Stomach (tissue), 9 donors: ENCODE measurements around the gene MAGI2. TPM values are rescaled to one million over a fixed set of nuclear protein-coding genes. Genes with fewer than 3 reads are reported as not detected.
A peak's percentile ranks its signal among the peaks of the same experiment; 100 is the strongest.

Source experiments
- DNase-seq, 2 donors: peaks; one replicate each; pipeline versions ENCODE4 v3.0.0 to v3.0.0-alpha.2; 2013 to 2019
- H3K27ac ChIP-seq, 5 donors: fragments of 200-600 bp in 4 of 5; sonication (generic) in 4 of 5; one replicate each; pipeline ENCODE4 v1.5.1; 2013 to 2019; ENCODE audit warnings: mild to moderate bottlenecking in 1 of 5, moderate library complexity in 1 of 5
- H3K27me3 ChIP-seq, 3 donors: fragments of 200-600 bp; sonication (generic); one replicate each; pipeline ENCODE4 v1.5.1; 2017 to 2019; ENCODE audit warnings: mixed run types in 1 of 3
- H3K36me3 ChIP-seq, 4 donors: fragments of 200-600 bp; sonication (generic); 1 replicate in 3 of 4; 2 replicates in 1 of 4; pipeline ENCODE4 v1.5.1; 2016 to 2019
- H3K4me1 ChIP-seq, 4 donors: fragments of 200-600 bp; sonication (generic); one replicate each; pipeline ENCODE4 v1.5.1; 2016 to 2019
- H3K4me3 ChIP-seq, 4 donors: fragments of 200-600 bp; sonication (generic) in 3 of 4; one replicate each; pipeline ENCODE4 v1.5.1; 2016 to 2019; ENCODE audit warnings: mild to moderate bottlenecking in 1 of 4
- H3K9me3 ChIP-seq, 4 donors: fragments of 200-600 bp; sonication (generic); one replicate each; pipeline ENCODE4 v1.5.1; 2016 to 2019
- CTCF ChIP-seq, 7 experiments: fragments of 450-650 bp in 4 of 7; fragments of 200-600 bp in 3 of 7; sonication (generic) in 3 of 7; IDR thresholded peaks; one replicate each; pipeline ENCODE4 v1.5.1; 2016 to 2019; ENCODE audit warnings: antibody characterized with exemption in 7 of 7, control low read depth in 2 of 7, mild to moderate bottlenecking in 1 of 7
- EP300 ChIP-seq: sonication (generic); formaldehyde crosslinking; IDR thresholded peaks from one replicate; pipeline ENCODE4 v1.6.1; 2017; ENCODE audit warnings: antibody characterized with exemption
- POLR2A ChIP-seq, 4 donors: fragments of 450-650 bp; IDR thresholded peaks; one replicate each; pipeline ENCODE4 v1.6.1; 2016; ENCODE audit warnings: antibody characterized with exemption in 4 of 4, control low read depth in 2 of 4, mild to moderate bottlenecking in 1 of 4, moderate library complexity in 1 of 4
- POLR2AphosphoS5 ChIP-seq, 3 donors: sonication (generic); formaldehyde crosslinking; IDR thresholded peaks; one replicate each; pipeline ENCODE4 v1.6.1; 2016; ENCODE audit warnings: antibody characterized with exemption in 3 of 3
- WGBS, 5 donors: extraction: QIAGEN DNeasy Blood & Tissue Kit in 3 of 5; methylation state at CpG; one replicate each; pipeline versions ENCODE4 v1.1.5 to v1.1.7; 2013 to 2018; 5-methylcytosine and 5-hydroxymethylcytosine counted together
- intact Hi-C: fragments of 100-400 bp; cut with DNase I; formaldehyde crosslinking; loops from one replicate; pipeline ENCODE4 v1.15.1; 2023; ENCODE audit warnings: low total_unique reads
- polyA plus RNA-seq, 3 donors: library from polyadenylated mRNA; stranded (reverse); fragments of 200-250 nt; gene quantifications; one replicate each; pipeline ENCODE4 v1.2.3, GENCODE V29; 2013
- total RNA-seq, 5 donors: library from RNA; depleted of rRNA; stranded (reverse); fragments of >200 nt; gene quantifications; one replicate each; pipeline versions ENCODE4 v1.1.0 to v1.2.3, GENCODE V29; 2014 to 2016
- donor health status: healthy with polysubstance abuse.
- donor health status: Bipolar disorder and iron deficiency.
- donor health status: healthy.

Gene MAGI2
- total and polyA plus RNA-seq, 8 donors, result 0.92 to 53.9 (median 5.8) TPM

DNA sequence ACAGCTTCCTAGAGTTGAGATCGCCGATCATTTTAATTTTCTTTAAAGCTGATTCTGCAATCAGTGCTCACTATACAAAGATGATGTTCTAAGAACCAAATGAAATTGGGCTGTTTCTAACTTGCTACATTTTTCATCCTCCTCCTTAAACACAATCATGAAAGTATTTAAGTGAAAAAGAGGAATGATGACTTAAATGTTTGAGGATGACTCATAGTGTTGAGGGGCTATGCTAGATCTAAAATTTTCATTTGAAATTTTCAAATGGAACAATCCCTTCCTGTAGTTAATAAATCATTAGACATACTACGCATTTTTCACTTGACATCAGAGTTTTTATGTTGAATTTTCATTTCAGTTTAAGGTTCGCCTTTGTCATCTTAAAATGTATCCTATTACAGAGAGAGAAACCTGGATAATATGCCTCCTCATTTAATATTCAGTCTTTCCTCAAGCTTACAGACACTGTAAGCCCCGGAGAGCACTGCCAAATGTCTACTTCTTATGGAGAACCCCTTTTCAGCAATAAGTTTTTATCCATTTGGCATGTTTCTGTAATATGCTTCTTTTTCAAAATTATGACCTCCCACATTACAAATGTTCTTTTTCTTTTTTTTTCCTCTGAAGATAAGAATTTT lies 499.6 kb downstream of the MAGI2 start:
- H3K27me3 ChIP-seq, result no peaks in the 10 kb centered on the region
- 77 to 89% (median 83%) methylated on average over 5 of the region's 5 CpGs for WGBS, 5 donors
- no peaks in the 10 kb centered on the region for H3K36me3 ChIP-seq
- no peak for DNase-seq
- H3K9me3 ChIP-seq, result no peaks in the 10 kb centered on the region
- H3K4me1 ChIP-seq, result no peaks in the 10 kb centered on the region
- TF ChIP-seq EP300, result no peak
- no peak for TF ChIP-seq POLR2AphosphoS5 (IDR thresholded peaks at IDR 0.05)
- TF ChIP-seq CTCF (IDR thresholded peaks at IDR 0.05), result no peak
- no peak for TF ChIP-seq POLR2A (IDR thresholded peaks at IDR 0.05)
- intact Hi-C loops, result no loop called here
- no peak overlapping the region for H3K27ac ChIP-seq
- H3K4me3 ChIP-seq, result no peak overlapping the region

DNA sequence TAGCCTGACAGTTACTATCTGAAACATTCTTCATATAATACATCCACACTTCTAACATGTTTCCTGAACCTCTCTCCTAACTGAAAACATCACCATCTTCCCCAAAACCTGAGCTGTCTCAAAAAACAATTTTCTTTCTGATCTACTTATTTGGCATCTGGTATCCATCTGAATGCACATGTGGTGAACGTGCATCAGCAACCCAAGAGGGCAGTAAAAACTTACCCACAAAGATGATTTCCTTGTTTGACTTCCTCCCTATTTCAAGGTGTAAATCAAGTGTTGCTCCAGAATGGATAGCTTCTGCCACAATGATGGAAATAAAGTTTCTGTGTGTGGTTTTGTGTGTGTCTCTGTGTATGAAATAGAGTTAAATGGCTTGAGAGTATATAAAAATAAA lies 500.4 kb downstream of the MAGI2 start:
- no peaks in the 10 kb centered on the region for H3K9me3 ChIP-seq
- H3K27me3 ChIP-seq, result no peaks in the 10 kb centered on the region
- H3K4me3 ChIP-seq, result no peak overlapping the region
- intact Hi-C loops, result no loop called here
- H3K27ac ChIP-seq, result no peak overlapping the region
- DNase-seq, result no peak
- 45 to 59% (median 50%) methylated on average over 1 of the region's 1 CpG for WGBS, 5 donors
- no peaks in the 10 kb centered on the region for H3K36me3 ChIP-seq
- no peaks in the 10 kb centered on the region for H3K4me1 ChIP-seq
- no peak for TF ChIP-seq EP300
- TF ChIP-seq POLR2AphosphoS5 (IDR thresholded peaks at IDR 0.05), result no peak
- no peak for TF ChIP-seq CTCF (IDR thresholded peaks at IDR 0.05)
- TF ChIP-seq POLR2A (IDR thresholded peaks at IDR 0.05), result no peak

DNA sequence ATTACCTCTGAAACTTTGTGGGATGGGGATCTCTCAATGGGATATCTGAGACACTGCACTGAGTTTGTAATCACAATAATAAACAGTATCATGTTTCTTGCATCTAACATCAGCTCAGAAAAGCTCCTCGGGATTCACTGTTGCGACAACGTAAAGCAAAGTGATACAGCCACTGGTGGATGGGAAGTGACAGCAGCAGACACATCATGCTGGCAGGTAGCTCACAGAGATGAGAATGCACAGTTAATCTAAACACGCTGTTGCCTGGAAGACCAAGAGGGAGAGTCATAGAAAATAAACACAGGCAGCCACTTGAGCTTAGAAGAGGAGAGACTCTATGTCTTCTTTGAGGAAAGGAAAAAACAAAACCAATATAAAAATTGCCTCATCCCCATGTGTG lies 513.8 kb downstream of the MAGI2 start:
- no peaks in the 10 kb centered on the region for H3K4me1 ChIP-seq
- no peak overlapping the region for H3K27ac ChIP-seq
- TF ChIP-seq EP300 (no peak), POLR2AphosphoS5 (IDR thresholded peaks at IDR 0.05) (no peak), POLR2A (IDR thresholded peaks at IDR 0.05) (no peak), CTCF (IDR thresholded peaks at IDR 0.05) (no peak)
- no peaks in the 10 kb centered on the region for H3K36me3 ChIP-seq
- no peaks in the 10 kb centered on the region for H3K27me3 ChIP-seq
- peak in 1 of 2 donors; percentile 1 for DNase-seq
- H3K4me3 ChIP-seq, result no peak overlapping the region
- no peaks in the 10 kb centered on the region for H3K9me3 ChIP-seq
- intact Hi-C loops, result no loop called here
- 59 to 69% (median 66%) methylated on average over 4 of the region's 4 CpGs for WGBS, 5 donors

- Histone ChIP-seq H3K4me3 (no peak overlapping the region), H3K27ac (no peak overlapping the region), H3K4me1 (no peaks in the 10 kb centered on the region), H3K9me3 (no peaks in the 10 kb centered on the region), H3K36me3 (no peaks in the 10 kb centered on the region), H3K27me3 (no peaks in the 10 kb centered on the region)
- TF ChIP-seq EP300 (no peak), POLR2AphosphoS5 (IDR thresholded peaks at IDR 0.05) (no peak), POLR2A (IDR thresholded peaks at IDR 0.05) (no peak), CTCF (IDR thresholded peaks at IDR 0.05) (peak in 2 of 7 experiments; percentile 5 to 13)
- intact Hi-C loops, result no loop called here
- WGBS, 5 donors, result 11 to 31% (median 13%) methylated on average over 2 of the region's 2 CpGs
- DNase-seq, result peak in 1 of 2 donors; percentile 26
Measured at GRCh38 chr7:78924581-78924980, 528.9 kb downstream of the MAGI2 start.
